ENCODE data around the gene CCSER1. TPM values are rescaled to one million over a fixed set of nuclear protein-coding genes. Genes with fewer than 3 reads are reported as not detected.

CCSER1 gene
- total and polyA plus RNA-seq, 7 donors: 0.06 to 2.5 (median 0.30) TPM

DNA sequence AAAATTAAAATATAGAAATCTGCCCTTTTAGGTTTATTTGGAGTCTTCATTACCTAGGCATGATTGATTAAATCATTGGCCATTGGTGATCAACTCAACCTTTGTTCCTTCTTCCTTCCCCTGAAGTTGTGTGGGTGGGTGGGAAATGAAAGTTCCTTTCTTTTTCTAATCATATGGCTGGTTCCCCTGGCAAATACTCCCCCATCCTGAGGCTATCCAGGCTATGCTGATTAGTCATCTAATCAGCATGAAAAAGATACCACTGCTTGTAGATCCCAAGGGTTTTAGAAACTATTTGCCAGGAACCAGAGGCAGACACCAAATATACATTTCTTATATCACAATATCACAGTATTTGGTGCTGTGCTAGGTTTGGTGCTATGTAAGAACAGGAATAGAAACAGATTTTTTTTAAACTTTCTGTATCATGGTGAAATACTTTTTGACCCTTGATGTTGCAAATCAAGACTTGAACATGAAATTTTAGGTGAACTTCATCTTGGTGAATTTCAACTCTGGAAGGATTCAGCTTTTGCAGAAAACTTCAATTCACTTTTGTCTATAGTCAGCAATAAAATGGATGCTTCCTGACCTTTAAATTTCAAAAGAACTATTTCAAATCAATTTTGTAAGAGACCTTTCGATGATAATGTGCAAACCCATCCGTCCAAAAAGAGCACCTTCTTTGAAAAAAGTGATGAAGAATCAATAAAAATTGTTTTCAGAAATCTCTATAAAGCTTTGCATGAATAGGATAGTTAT lies 71.1 kb downstream of the CCSER1 start:
- TF ChIP-seq, protein P1, sequence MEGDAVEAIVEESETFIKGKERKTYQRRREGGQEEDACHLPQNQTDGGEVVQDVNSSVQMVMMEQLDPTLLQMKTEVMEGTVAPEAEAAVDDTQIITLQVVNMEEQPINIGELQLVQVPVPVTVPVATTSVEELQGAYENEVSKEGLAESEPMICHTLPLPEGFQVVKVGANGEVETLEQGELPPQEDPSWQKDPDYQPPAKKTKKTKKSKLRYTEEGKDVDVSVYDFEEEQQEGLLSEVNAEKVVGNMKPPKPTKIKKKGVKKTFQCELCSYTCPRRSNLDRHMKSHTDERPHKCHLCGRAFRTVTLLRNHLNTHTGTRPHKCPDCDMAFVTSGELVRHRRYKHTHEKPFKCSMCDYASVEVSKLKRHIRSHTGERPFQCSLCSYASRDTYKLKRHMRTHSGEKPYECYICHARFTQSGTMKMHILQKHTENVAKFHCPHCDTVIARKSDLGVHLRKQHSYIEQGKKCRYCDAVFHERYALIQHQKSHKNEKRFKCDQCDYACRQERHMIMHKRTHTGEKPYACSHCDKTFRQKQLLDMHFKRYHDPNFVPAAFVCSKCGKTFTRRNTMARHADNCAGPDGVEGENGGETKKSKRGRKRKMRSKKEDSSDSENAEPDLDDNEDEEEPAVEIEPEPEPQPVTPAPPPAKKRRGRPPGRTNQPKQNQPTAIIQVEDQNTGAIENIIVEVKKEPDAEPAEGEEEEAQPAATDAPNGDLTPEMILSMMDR (IDR thresholded peaks at IDR 0.05): no peak
- intact Hi-C loops (cut with DNase I): no loop called here
- ATAC-seq (no peak), DNase-seq (no peak)
- no peaks in the 10 kb centered on the region for H3K36me3 ChIP-seq (ENCODE audit: insufficient read depth in 1 of 2, low read depth in 1 of 2)
- H3K4me1 ChIP-seq: no peaks in the 10 kb centered on the region
- H3K27ac ChIP-seq: no peak overlapping the region
- no peak overlapping the region for H3K4me3 ChIP-seq
- H3K9me3 ChIP-seq: no peaks in the 10 kb centered on the region
- H3K27me3 ChIP-seq (ENCODE audit: insufficient read depth in 3 of 3, low read length in 2 of 3): no peaks in the 10 kb centered on the region
- WGBS, 3 donors: 79 to 88% (median 85%) methylated on average over 2 of the region's 2 CpGs

DNA sequence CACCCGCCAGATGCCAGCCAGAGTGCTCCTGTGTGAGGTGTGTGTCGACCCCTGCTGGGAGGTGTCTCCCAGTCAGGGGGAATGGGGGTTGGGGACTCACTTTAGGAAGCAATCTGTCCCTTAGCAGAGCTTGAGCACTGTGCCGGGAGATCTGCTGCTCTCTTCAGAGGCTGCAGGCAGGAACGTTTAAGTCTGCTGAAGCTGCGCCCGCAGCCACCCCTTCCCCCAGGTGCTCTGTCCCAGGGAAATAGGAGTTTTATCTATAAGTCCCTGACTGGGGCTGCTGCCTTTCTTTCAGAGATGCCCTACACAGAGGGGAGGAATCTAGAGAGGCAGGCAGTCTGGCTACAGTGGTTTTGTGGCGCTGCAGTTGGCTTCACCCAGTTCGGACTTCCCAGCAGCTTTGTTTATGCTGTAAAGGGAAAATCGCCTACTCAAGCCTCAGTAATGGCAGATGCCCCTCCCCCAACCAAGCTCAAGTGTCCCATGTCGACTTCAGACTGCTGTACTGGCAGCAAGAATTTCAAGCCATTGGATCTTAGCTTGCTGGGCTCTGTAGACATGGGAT lies 80.8 kb downstream of the CCSER1 start:
- H3K27ac ChIP-seq: no peak overlapping the region
- 73 to 84% (median 79%) methylated on average over 10 of the region's 10 CpGs for WGBS, 3 donors
- no peak for DNase-seq
- ATAC-seq: no peak
- no peaks in the 10 kb centered on the region for H3K9me3 ChIP-seq
- no peaks in the 10 kb centered on the region for H3K4me1 ChIP-seq
- TF ChIP-seq, protein P1 (IDR thresholded peaks at IDR 0.05): no peak
- H3K36me3 ChIP-seq (ENCODE audit: insufficient read depth in 1 of 2, low read depth in 1 of 2): no peaks in the 10 kb centered on the region
- H3K4me3 ChIP-seq: no peak overlapping the region
- intact Hi-C loops (cut with DNase I): no loop called here
- no peaks in the 10 kb centered on the region for H3K27me3 ChIP-seq (ENCODE audit: insufficient read depth in 3 of 3, low read length in 2 of 3)

DNA sequence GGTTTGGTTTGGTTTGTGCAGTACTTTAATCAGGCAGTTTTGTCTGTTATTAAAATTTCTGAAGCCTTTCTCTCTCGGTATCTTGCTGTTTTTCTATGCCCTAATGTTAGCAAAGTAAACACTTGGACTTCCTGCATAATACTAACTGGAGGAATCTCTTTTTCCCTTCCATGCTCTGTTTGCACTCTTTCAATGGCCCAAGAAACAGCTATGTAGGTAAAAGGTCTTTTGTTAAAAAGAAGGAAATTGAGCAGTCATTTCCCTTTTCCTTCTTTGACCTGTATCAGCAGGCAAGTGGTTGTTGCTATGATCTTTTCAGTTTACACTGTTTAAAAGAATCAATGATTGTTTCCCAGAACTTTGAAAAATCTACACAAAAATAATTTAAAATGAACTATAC lies 82.7 kb downstream of the CCSER1 start:
- intact Hi-C loops (cut with DNase I): no loop called here
- Histone ChIP-seq H3K27ac (no peak overlapping the region), H3K36me3 (ENCODE audit: insufficient read depth in 1 of 2, low read depth in 1 of 2) (no peaks in the 10 kb centered on the region), H3K27me3 (ENCODE audit: insufficient read depth in 3 of 3, low read length in 2 of 3) (no peaks in the 10 kb centered on the region), H3K9me3 (no peaks in the 10 kb centered on the region), H3K4me1 (no peaks in the 10 kb centered on the region), H3K4me3 (no peak overlapping the region)
- ATAC-seq (no peak), DNase-seq (no peak)
- 50 to 59% (median 55%) methylated on average over 1 of the region's 1 CpG for WGBS, 3 donors
- TF ChIP-seq, protein P1 (IDR thresholded peaks at IDR 0.05): no peak

DNA sequence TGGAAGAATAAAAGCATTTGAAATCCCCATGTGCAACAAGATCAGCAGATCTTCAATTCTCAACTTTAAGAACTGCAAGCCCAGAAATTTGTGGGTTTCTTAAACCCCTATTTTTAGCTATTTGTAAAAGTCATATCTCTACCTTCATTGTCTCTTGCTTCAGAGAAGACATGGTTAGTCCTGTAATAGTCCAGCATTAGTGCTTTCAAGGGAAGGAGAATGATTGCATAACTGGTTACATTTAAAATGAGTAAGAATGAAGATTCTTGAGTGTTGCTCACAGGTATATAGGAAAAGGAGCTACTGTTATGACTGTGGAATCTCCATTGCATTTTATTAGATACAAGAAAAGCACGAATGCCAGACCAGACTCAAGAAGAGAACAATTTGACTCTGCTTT lies 84.0 kb downstream of the CCSER1 start:
- intact Hi-C loops (cut with DNase I): no loop called here
- 70 to 79% (median 73%) methylated on average over 1 of the region's 1 CpG for WGBS, 3 donors
- Histone ChIP-seq H3K36me3 (ENCODE audit: insufficient read depth in 1 of 2, low read depth in 1 of 2) (no peaks in the 10 kb centered on the region), H3K4me1 (no peaks in the 10 kb centered on the region), H3K27me3 (ENCODE audit: insufficient read depth in 3 of 3, low read length in 2 of 3) (no peaks in the 10 kb centered on the region), H3K27ac (no peak overlapping the region), H3K4me3 (no peak overlapping the region), H3K9me3 (no peaks in the 10 kb centered on the region)
- no peak for ATAC-seq
- TF ChIP-seq, protein P1 (IDR thresholded peaks at IDR 0.05): no peak
- no peak for DNase-seq
